OCI-LY1 (cell line): Measurements from ENCODE around the gene RAB6B.

Experiments used
- EZH2 ChIP-seq: fragments of 200-600 bp; sonication (generic), shearing (Covaris generic); IDR thresholded peaks from 2 replicates; pipeline ENCODE4 v1.8.0; 2017; ENCODE audit warnings: borderline replicate concordance, mixed run types, mild to moderate bottlenecking, antibody characterized with exemption, low read length, moderate library complexity, mixed read lengths
- TF ChIP-seq, protein P1 (sequence below): fragments of 200-600 bp; sonication (generic), shearing (Covaris generic); IDR thresholded peaks from 2 replicates; pipeline ENCODE4 v1.5.1; 2017; ENCODE audit warnings: mild to moderate bottlenecking, antibody characterized with exemption, low read length, moderate library complexity, mixed read lengths

DNA sequence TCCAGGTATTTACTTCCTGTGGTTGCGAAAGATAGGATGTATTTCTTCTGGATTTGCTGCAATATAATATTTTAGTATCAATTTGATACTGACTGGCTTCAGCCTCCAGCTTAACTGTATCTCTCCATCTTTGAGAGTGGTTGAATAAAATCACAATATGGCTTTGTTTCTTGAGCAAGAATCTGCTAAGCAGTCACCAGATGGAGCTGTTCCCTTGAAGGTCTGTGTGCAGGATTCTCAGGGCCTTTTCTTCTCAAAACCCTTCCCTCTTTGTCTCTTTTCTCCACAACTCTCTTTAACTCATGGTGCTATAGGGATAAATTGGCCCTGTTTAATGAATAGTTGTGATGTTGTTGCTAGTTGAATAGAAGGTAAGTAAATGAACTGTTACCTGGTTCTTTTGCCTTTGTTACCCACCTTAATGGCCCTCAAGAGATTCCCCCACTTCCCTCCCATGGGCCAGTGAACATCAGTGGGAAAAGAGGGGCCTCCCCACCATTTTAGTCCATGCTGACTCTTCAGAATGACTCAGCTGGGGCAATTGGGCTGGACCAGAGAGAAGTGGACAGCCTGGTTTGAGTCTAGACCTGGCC lies 34.8 kb upstream of the RAB6B start:
- TF ChIP-seq, protein P1, sequence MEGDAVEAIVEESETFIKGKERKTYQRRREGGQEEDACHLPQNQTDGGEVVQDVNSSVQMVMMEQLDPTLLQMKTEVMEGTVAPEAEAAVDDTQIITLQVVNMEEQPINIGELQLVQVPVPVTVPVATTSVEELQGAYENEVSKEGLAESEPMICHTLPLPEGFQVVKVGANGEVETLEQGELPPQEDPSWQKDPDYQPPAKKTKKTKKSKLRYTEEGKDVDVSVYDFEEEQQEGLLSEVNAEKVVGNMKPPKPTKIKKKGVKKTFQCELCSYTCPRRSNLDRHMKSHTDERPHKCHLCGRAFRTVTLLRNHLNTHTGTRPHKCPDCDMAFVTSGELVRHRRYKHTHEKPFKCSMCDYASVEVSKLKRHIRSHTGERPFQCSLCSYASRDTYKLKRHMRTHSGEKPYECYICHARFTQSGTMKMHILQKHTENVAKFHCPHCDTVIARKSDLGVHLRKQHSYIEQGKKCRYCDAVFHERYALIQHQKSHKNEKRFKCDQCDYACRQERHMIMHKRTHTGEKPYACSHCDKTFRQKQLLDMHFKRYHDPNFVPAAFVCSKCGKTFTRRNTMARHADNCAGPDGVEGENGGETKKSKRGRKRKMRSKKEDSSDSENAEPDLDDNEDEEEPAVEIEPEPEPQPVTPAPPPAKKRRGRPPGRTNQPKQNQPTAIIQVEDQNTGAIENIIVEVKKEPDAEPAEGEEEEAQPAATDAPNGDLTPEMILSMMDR, result peak; percentile 72
- no peak for TF ChIP-seq EZH2
